Caki2 (cell line): ENCODE data around the gene CHRNB1. TPM values are rescaled to one million over a fixed set of nuclear protein-coding genes. Genes with fewer than 3 reads are reported as not detected.

Experiments
- DNase-seq: peaks from one replicate; pipeline ENCODE4 v3.0.0-alpha.2; 2015; ENCODE audit warnings: low read depth
- in situ Hi-C: cut with HindIII; loops from 2 replicates; pipeline ENCODE4 v1.10.0; 2016; ENCODE audit warnings: low sequenced_read_pairs, low pct_unique_long_range_greater_than_20kb, mixed read lengths
- total RNA-seq: library from RNA; depleted of rRNA; stranded (reverse); fragments of >200 nt; shearing (Covaris generic); gene quantifications from 2 replicates; pipeline ENCODE4 v1.2.3, GENCODE V29; 2014; ENCODE audit warnings: low replicate concordance

CHRNB1 gene
- total RNA-seq, 1 experiment from 2014 or later = 11.0 TPM

GRCh38 chr17:7410634-7411426 lies 34.0 kb upstream of the CHRNB1 start:
- no peak for DNase-seq
- in situ Hi-C loops = no loop called here

- DNase-seq = no peak
- in situ Hi-C loops = no loop called here
Observed at GRCh38 chr17:7411427-7411750, 33.5 kb upstream of the CHRNB1 start.

DNA sequence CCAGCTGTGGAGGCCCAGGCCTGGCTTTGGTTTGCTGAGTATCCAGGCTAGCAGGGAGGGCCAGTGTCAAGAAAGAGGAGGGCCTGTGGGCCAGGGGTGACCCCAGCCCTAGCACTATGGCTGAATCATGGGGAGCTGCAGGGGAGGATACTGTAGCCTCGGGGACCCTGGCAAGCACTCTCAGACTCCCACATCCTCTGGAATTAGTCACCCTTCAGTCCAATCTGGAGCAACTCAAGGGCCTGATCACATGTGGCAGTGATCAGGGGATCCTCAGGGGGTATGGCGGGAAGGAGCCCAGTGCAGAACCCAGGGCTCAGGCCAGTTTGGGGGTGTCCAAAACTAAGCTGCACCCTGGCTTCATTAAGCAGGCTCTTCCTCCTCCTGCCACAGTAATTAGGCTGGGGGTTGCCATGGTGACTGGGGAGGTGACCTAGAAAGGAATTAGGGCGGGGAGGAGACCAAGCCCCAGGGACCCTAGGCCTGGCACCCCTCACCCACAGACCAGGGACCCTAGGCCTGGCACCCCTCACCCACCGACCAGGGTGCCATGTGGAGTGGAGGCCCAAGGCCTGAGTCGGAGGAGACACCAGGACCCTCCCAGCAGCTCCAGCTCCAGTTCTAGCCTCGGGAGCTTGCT lies 31.4 kb upstream of the CHRNB1 start:
- in situ Hi-C loops = no loop called here
- DNase-seq = no peak

DNA sequence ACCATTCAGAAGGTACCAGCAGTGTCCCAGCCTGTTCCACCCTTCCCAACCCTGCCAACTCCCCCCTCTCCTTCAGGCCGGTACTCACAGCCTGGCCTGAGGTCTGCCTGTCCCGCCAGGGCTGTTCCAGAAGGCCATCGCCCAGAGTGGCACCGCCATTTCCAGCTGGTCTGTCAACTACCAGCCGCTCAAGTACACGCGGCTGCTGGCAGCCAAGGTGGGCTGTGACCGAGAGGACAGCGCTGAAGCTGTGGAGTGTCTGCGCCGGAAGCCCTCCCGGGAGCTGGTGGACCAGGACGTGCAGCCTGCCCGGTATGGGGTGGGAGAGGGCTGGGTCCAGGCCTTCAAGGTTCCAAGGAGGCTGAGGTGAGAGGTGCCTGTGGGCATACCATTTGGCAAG lies 30.0 kb upstream of the CHRNB1 start:
- DNase-seq = no peak
- in situ Hi-C loops = no loop called here

DNA sequence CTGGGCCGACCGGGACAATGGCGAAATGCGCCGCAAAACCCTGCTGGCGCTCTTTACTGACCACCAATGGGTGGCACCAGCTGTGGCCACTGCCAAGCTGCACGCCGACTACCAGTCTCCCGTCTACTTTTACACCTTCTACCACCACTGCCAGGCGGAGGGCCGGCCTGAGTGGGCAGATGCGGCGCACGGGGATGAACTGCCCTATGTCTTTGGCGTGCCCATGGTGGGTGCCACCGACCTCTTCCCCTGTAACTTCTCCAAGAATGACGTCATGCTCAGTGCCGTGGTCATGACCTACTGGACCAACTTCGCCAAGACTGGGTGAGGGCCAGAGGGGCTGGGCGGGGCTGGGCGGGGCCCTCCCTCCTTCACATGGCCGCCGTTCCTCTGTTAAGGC lies 29.1 kb upstream of the CHRNB1 start:
- in situ Hi-C loops = no loop called here
- DNase-seq = no peak

GRCh38 chr17:7416323-7416722 lies 28.5 kb upstream of the CHRNB1 start:
- in situ Hi-C loops = no loop called here

DNA sequence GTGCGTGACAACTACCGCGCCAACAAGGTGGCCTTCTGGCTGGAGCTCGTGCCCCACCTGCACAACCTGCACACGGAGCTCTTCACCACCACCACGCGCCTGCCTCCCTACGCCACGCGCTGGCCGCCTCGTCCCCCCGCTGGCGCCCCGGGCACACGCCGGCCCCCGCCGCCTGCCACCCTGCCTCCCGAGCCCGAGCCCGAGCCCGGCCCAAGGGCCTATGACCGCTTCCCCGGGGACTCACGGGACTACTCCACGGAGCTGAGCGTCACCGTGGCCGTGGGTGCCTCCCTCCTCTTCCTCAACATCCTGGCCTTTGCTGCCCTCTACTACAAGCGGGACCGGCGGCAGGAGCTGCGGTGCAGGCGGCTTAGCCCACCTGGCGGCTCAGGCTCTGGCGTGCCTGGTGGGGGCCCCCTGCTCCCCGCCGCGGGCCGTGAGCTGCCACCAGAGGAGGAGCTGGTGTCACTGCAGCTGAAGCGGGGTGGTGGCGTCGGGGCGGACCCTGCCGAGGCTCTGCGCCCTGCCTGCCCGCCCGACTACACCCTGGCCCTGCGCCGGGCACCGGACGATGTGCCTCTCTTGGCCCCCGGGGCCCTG lies 27.7 kb upstream of the CHRNB1 start:
- DNase-seq = no peak
- in situ Hi-C loops = no loop called here

More at GRCh38 chr17:7416323-7416722, 28.5 kb upstream of the CHRNB1 start:
- no peak for DNase-seq

- in situ Hi-C loops = no loop called here
- DNase-seq = no peak
Observed at GRCh38 chr17:7418472-7419152, 26.2 kb upstream of the CHRNB1 start.

DNA sequence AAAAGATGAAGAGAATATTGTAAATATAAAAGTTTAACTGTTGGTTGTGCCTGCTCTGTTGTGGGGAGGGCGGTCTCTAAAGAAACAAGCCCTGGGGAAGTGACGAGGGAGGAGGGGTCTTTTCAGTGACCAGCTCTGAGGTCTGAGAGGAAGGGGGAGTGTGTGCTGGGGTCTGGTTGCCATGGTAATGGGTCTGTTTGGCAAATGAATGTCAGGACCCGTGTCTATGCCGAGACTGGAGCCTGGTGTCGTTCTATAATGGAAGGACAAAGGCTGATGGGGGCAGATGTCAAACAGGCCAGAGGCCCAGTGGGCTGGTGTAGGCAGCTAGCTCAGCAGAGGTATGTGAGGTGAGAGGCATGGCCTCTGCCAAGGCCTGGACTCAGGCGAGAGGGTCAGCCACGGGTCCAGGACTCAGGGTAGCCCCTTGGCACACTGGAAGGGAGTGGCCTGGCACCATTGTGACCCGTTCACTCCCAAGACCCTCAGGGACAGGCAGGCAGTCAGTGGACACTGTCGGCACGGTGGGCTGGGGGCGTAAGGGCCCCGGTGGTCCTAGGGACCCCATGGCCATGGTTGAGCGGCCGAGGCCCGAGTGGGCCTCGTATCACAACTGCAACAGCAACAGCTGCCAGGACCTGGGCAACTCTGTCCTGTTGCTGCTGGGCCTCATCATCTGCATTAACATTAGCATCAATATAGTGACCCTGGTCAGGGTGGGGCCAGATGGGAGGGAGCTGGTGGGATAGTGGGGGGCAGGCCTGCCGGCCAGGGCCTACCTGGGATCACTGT lies 24.8 kb upstream of the CHRNB1 start, which contains the start of gene SPEM1:
TSS of gene SPEM1 (plus strand) at position 506 of the 792 bp plus-strand sequence. CDS start at position 567, 61 bp downstream.
- in situ Hi-C loops = no loop called here
- DNase-seq = no peak

DNA sequence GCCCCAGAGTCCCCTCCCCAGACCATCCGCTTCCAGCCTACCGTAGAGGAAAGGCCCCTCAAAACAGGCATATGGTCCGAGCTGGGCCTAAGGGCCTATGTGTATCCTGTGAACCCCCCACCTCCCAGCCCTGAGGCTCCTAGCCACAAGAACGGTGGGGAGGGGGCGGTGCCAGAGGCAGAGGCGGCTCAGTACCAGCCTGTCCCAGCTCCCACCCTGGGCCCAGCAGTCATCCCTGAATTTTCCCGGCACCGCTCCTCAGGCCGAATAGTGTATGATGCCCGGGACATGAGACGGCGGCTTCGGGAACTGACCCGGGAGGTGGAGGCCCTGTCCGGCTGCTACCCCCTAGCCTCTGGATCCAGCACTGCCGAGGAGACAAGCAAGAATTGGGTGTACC lies 23.7 kb upstream of the CHRNB1 start:
- no peak for DNase-seq
- in situ Hi-C loops = no loop called here

DNA sequence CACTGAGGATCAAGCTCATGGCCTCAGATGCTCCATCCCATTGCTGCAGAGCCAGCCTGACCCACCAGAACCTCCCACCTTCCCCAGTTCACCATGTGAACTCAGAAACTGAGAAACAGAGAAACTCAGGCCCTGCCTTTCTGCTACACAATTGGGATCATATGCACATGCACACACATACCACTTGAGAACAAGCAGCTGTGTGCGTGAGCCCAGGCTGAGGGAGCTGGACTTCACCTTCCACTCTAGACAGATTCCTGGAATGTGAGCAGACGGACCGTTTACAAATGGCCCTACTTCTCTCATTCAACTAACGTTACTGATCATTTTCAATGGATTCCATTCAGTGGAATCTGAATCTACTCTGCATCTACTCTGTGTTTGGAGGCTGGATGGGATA lies 21.2 kb upstream of the CHRNB1 start:
- in situ Hi-C loops = no loop called here
- no peak for DNase-seq

GRCh38 chr17:7425316-7425715 lies 19.5 kb upstream of the CHRNB1 start, which contains the start of gene SPEM2:
SPEM2 (plus strand) TSS chr17:7425616; CDS start chr17:7425689, 73 bp downstream.
- DNase-seq = no peak
- in situ Hi-C loops = no loop called here

GRCh38 chr17:7425756-7426155 lies 19.1 kb upstream of the CHRNB1 start:
- in situ Hi-C loops = no loop called here
- no peak for DNase-seq

DNA sequence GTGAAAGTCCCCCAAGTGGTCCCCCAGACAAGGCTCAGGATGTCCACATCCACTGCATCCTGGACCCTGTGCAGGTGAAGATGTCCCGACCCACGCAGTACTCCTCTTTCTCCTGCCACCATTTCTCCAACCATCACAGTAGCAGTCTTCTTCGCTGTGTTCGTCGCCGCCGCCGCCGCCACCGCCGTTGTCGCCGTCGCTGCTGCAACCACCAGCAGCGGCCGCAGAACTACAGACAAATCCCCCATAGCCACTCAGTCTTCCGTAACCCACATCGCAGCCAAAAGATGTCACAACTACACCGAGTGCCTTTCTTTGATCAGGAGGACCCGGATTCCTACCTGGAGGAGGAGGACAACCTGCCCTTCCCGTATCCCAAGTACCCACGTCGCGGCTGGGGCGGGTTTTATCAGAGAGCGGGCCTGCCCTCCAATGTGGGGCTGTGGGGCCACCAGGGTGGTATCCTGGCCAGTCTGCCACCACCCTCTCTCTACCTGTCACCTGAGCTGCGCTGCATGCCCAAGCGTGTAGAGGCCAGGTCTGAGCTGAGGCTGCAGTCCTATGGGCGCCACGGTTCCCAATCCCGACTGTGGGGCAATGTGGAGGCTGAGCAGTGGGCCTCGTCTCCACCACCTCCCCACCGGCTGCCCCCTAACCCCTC lies 18.5 kb upstream of the CHRNB1 start:
- no peak for DNase-seq
- in situ Hi-C loops = no loop called here

DNA sequence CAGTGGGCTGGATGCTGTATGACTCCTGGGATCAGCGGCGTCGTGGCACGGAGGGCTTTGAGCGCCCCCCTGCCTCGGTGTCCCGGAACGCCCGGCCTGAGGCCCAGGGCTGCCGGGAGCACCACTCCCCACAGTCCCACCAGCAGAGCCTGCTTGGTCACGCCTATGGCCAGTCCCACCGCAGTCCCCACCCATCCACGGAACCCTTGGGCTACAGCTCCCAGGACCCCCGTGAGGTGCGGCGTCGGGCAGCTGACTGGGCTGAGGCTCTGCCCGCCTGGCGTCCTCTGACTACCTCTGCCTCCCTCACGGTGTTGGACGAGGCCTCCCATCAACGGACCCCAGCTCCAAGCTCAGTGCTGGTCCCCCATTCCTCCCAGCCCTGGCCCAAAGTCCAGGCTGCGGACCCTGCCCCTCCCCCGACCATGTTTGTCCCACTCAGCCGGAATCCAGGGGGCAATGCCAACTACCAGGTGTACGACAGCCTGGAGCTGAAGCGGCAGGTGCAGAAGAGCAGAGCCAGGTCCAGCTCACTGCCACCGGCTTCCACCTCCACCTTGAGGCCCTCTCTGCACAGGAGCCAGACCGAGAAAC lies 17.9 kb upstream of the CHRNB1 start:
- in situ Hi-C loops = no loop called here
- DNase-seq = no peak

DNA sequence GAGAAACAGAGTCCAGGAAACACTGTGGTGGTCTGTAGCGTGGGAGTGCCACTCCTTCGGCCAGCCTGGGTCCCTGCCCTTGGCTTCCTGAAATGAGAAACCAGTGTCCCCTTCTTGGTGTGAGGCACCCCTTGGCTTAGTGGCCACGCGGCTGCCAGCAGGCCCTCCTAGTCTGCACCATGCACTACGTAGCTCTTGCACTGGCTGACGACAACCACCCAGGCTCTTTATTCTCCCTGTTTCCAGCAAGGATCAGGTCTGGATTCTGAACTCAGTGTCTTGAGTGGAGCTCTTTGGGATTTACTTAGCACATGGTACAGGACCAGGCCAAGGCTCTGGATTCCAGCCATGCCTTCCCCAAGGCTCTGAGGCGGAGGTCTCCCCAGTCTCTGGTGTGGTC lies 17.3 kb upstream of the CHRNB1 start:
- no peak for DNase-seq
- in situ Hi-C loops = no loop called here

- in situ Hi-C loops = no loop called here
- DNase-seq = no peak
Observed at GRCh38 chr17:7428557-7428956, 16.3 kb upstream of the CHRNB1 start, which contains the start of gene SPEM3. SPEM3 (plus strand) TSS chr17:7428857; CDS start chr17:7428903, 46 bp downstream.
